H9 (cell line): ENCODE results near the gene KSR1. TPM values are rescaled to one million over a fixed set of nuclear protein-coding genes. Genes with fewer than 3 reads are reported as not detected.

Experiments
- DNase-seq: peaks from one replicate; pipeline ENCODE4 v3.0.0-alpha.2; 2017
- H2AFZ ChIP-seq: one replicate; pipeline ENCODE4 v1.6.1; 2013; ENCODE audit warnings: mild to moderate bottlenecking, low read length, control low read depth, moderate library complexity
- H2AK5ac ChIP-seq: 2 replicates; pipeline ENCODE4 v1.6.1; 2013; ENCODE audit warnings: low read length, control low read depth, mixed read lengths; ENCODE audit not compliant: insufficient read length
- H2BK120ac ChIP-seq: one replicate; pipeline ENCODE4 v1.6.1; 2013; ENCODE audit warnings: low read depth, mild to moderate bottlenecking, low read length, control low read depth, inconsistent platforms; ENCODE audit not compliant: poor library complexity, severe bottlenecking
- H2BK12ac ChIP-seq: 2 replicates; pipeline ENCODE4 v1.6.1; 2013; ENCODE audit warnings: low read length, control low read depth, mixed read lengths, low read depth; ENCODE audit not compliant: insufficient read length
- H2BK15ac ChIP-seq: 2 replicates; pipeline ENCODE4 v1.6.1; 2013; ENCODE audit warnings: low read depth, low read length, control low read depth
- H2BK20ac ChIP-seq: one replicate; pipeline ENCODE4 v1.6.1; 2013; ENCODE audit warnings: low read depth, mild to moderate bottlenecking, low read length, control low read depth, inconsistent platforms; ENCODE audit not compliant: poor library complexity, severe bottlenecking
- H2BK5ac ChIP-seq: 2 replicates; pipeline ENCODE4 v1.6.1; 2013; ENCODE audit warnings: low read length, control low read depth, mixed read lengths; ENCODE audit not compliant: insufficient read length
- H3K14ac ChIP-seq: 2 replicates; pipeline ENCODE4 v1.6.1; 2013; ENCODE audit warnings: low read length, control low read depth; ENCODE audit not compliant: insufficient read depth
- H3K18ac ChIP-seq: 2 replicates; pipeline ENCODE4 v1.6.1; 2013; ENCODE audit warnings: low read depth, mild to moderate bottlenecking, mixed read lengths, low read length, control low read depth; ENCODE audit not compliant: insufficient read length
- H3K23ac ChIP-seq: 2 replicates; pipeline ENCODE4 v1.6.1; 2013; ENCODE audit warnings: low read length, control low read depth, mixed read lengths, low read depth; ENCODE audit not compliant: insufficient read length
- H3K23me2 ChIP-seq: 2 replicates; pipeline ENCODE4 v1.6.1; 2013; ENCODE audit warnings: low read depth, mild to moderate bottlenecking, mixed read lengths, low read length, control low read depth; ENCODE audit not compliant: insufficient read length, poor library complexity, severe bottlenecking
- H3K27ac ChIP-seq: 2 replicates; pipeline ENCODE4 v1.5.1; 2013; ENCODE audit warnings: low read length, control low read depth, mixed read lengths, low read depth; ENCODE audit not compliant: insufficient read length
- H3K27me3 ChIP-seq: 2 replicates; pipeline ENCODE4 v1.6.1; 2013; ENCODE audit warnings: low read length, control low read depth, inconsistent platforms; ENCODE audit not compliant: insufficient read depth
- H3K4ac ChIP-seq: 2 replicates; pipeline ENCODE4 v1.6.1; 2013; ENCODE audit warnings: low read depth, mild to moderate bottlenecking, control low read depth, inconsistent platforms, low read length, moderate library complexity
- H3K4me1 ChIP-seq: 2 replicates; pipeline ENCODE4 v1.6.1; 2013; ENCODE audit warnings: low read length, control low read depth, inconsistent platforms; ENCODE audit not compliant: insufficient read depth
- H3K4me2 ChIP-seq: 2 replicates; pipeline ENCODE4 v1.6.1; 2013; ENCODE audit warnings: low read length, control low read depth, mixed read lengths; ENCODE audit not compliant: insufficient read length, insufficient read depth
- H3K56ac ChIP-seq: 2 replicates; pipeline ENCODE4 v1.6.1; 2013; ENCODE audit warnings: low read depth, mild to moderate bottlenecking, mixed read lengths, low read length, control low read depth; ENCODE audit not compliant: insufficient read length
- H3K79me1 ChIP-seq: 2 replicates; pipeline ENCODE4 v1.6.1; 2013; ENCODE audit warnings: low read depth, mild to moderate bottlenecking, moderate library complexity, low read length, control low read depth, inconsistent platforms; ENCODE audit not compliant: insufficient read depth, poor library complexity, severe bottlenecking
- H3K79me2 ChIP-seq: 2 replicates; pipeline ENCODE4 v1.6.1; 2013; ENCODE audit warnings: low read length, control low read depth, inconsistent platforms; ENCODE audit not compliant: insufficient read depth
- H3K9ac ChIP-seq: 2 replicates; pipeline ENCODE4 v1.6.1; 2013; ENCODE audit warnings: low read length, control low read depth, mixed read lengths; ENCODE audit not compliant: insufficient read length; ENCODE audit errors: extremely low read depth
- H3K9me3 ChIP-seq: one replicate; pipeline ENCODE4 v1.6.1; 2013; ENCODE audit warnings: low read depth, low read length, inconsistent platforms; ENCODE audit not compliant: control insufficient read depth
- H3T11ph ChIP-seq: one replicate; pipeline ENCODE4 v1.6.1; 2013; ENCODE audit warnings: mild to moderate bottlenecking, low read length, control low read depth, inconsistent platforms
- H4K20me1 ChIP-seq: one replicate; pipeline ENCODE4 v1.6.1; 2013; ENCODE audit not compliant: control insufficient read depth, insufficient read length, insufficient read depth
- H4K5ac ChIP-seq: 2 replicates; pipeline ENCODE4 v1.6.1; 2013; ENCODE audit warnings: low read depth, mild to moderate bottlenecking, mixed read lengths, low read length, control low read depth; ENCODE audit not compliant: insufficient read length
- H4K8ac ChIP-seq: replicated peaks from 2 replicates; pipeline ENCODE4 v1.6.1; 2013; ENCODE audit warnings: low read length, control low read depth, mixed read lengths, low read depth; ENCODE audit not compliant: insufficient read length
- H4K91ac ChIP-seq: 2 replicates; pipeline ENCODE4 v1.6.1; 2013; ENCODE audit warnings: low read depth, mild to moderate bottlenecking, moderate library complexity, mixed read lengths, low read length, control low read depth; ENCODE audit not compliant: insufficient read length
- H3K27ac Mint-ChIP-seq, 3 experiments: 2 replicates in 2 of 3; 3 replicates in 1 of 3; pipeline ENCODE4 v1.8.0; 2020 to 2021; ENCODE audit warnings: mixed read lengths in 3 of 3, mild to moderate bottlenecking in 1 of 3, moderate library complexity in 1 of 3
- H3K27me3 Mint-ChIP-seq: 2 replicates; pipeline ENCODE4 v1.8.0; 2021; ENCODE audit warnings: low read depth, mild to moderate bottlenecking, moderate library complexity, mixed read lengths
- H3K36me3 Mint-ChIP-seq, 3 experiments: 2 replicates in 2 of 3; 3 replicates in 1 of 3; pipeline ENCODE4 v1.8.0; 2020 to 2021; ENCODE audit warnings: low read depth in 3 of 3, mixed read lengths in 3 of 3; ENCODE audit not compliant: insufficient read depth in 1 of 3
- H3K4me1 Mint-ChIP-seq, 2 experiments: 2 replicates each; pipeline ENCODE4 v1.8.0; 2020; ENCODE audit warnings: mixed read lengths in 2 of 2
- H3K4me3 Mint-ChIP-seq, 2 experiments: 2 replicates in 1 of 2; 3 replicates in 1 of 2; pipeline ENCODE4 v1.8.0; 2020 to 2021; ENCODE audit warnings: mild to moderate bottlenecking in 2 of 2, mixed read lengths in 2 of 2, moderate library complexity in 1 of 2
- H3K9me3 Mint-ChIP-seq, 2 experiments: 2 replicates in 1 of 2; 3 replicates in 1 of 2; pipeline ENCODE4 v1.8.0; 2020; ENCODE audit warnings: mild to moderate bottlenecking in 2 of 2, mixed read lengths in 2 of 2, moderate library complexity in 1 of 2
- CTCF ChIP-seq: fragments of 200-600 bp; sonication (generic); conservative IDR thresholded peaks from 3 replicates; pipeline ENCODE4 v1.8.0; 2021; ENCODE audit warnings: antibody characterized with exemption, mild to moderate bottlenecking
- WGBS: extraction: QIAGEN DNeasy Blood & Tissue Kit; methylation state at CpG from one replicate; pipeline ENCODE4 v1.1.7; 2013; ENCODE audit warnings: missing lambda C conversion rate, low lambda C conversion rate, mixed read lengths; ENCODE audit not compliant: insufficient read length; ENCODE audit errors: extremely low coverage; 5-methylcytosine and 5-hydroxymethylcytosine counted together
- total RNA-seq: library from RNA; stranded (reverse); gene quantifications from 2 replicates; pipeline ENCODE4 v1.2.1, GENCODE V29; 2021

KSR1 gene
- total RNA-seq, 1 experiment from 2014 or later = 44.9 TPM

- Histone ChIP-seq H2BK5ac (no peak overlapping the region), H3K9ac (no peak overlapping the region), H3K18ac (no peak overlapping the region), H3K56ac (no peak overlapping the region), H4K5ac (no peak overlapping the region), H2AFZ (no peak overlapping the region), H2BK12ac (no peak overlapping the region), H4K20me1 (no peaks in the 10 kb centered on the region), H3K4me1 (peaks cover 9% of the 10 kb centered on the region; the same call in 1 of the 2 replicates), H2AK5ac (no peak overlapping the region), H3K4me2 (no peak overlapping the region), H2BK20ac (no peak overlapping the region), H3K23ac (no peak overlapping the region), H3T11ph (no peak overlapping the region), H3K27ac (peak overlapping the region; percentile 52), H3K9me3 (no peaks in the 10 kb centered on the region), H4K8ac (no peak overlapping the region), H4K91ac (no peak overlapping the region), H3K79me1 (peaks cover 3% of the 10 kb centered on the region), H3K79me2 (peaks cover 2% of the 10 kb centered on the region; the same call in 1 of the 2 replicates), H2BK15ac (no peak overlapping the region), H3K23me2 (no peaks in the 10 kb centered on the region), H2BK120ac (no peak overlapping the region), H3K4ac (no peak overlapping the region; the same call in 1 of the 2 replicates), H3K14ac (no peak overlapping the region), H3K27me3 (no peaks in the 10 kb centered on the region)
- no CpG with 5 or more reads among the region's 3 CpGs for WGBS
- Mint-ChIP-seq H3K27me3 (no peaks in the 10 kb centered on the region), H3K9me3 (no peaks in the 10 kb centered on the region), H3K27ac (peak overlapping the region; percentile 34 to 97 (median 65)), H3K4me3 (peak overlapping the region in 1 of 2 experiments; percentile 46; a peak in 2 of 5 replicates), H3K4me1 (peaks cover 70 to 76% of the 10 kb centered on the region in 2 experiments), H3K36me3 (no peaks in the 10 kb centered on the region)
- TF ChIP-seq CTCF = no peak
- DNase-seq = peak; percentile 58
Observed at GRCh38 chr17:27466376-27466742, 10.1 kb downstream of the KSR1 start.
